Caki2 (cell line): Measurements from ENCODE around the gene KRTAP10-1. TPM values are rescaled to one million over a fixed set of nuclear protein-coding genes. Genes with fewer than 3 reads are reported as not detected.
"Not testable (repeated sequence)": the region's sequence is repeated elsewhere in the genome, so short reads cannot be mapped to it uniquely, and the experiment has no call there.

Experiments
- DNase-seq: peaks from one replicate; pipeline ENCODE4 v3.0.0-alpha.2; 2015; ENCODE audit warnings: low read depth
- in situ Hi-C: cut with HindIII; loops from 2 replicates; pipeline ENCODE4 v1.10.0; 2016; ENCODE audit warnings: low sequenced_read_pairs, low pct_unique_long_range_greater_than_20kb, mixed read lengths
- total RNA-seq: library from RNA; depleted of rRNA; stranded (reverse); fragments of >200 nt; shearing (Covaris generic); gene quantifications from 2 replicates; pipeline ENCODE4 v1.2.3, GENCODE V29; 2014; ENCODE audit warnings: low replicate concordance

KRTAP10-1 gene
- total RNA-seq, 1 experiment from 2014 or later: not detected

DNA sequence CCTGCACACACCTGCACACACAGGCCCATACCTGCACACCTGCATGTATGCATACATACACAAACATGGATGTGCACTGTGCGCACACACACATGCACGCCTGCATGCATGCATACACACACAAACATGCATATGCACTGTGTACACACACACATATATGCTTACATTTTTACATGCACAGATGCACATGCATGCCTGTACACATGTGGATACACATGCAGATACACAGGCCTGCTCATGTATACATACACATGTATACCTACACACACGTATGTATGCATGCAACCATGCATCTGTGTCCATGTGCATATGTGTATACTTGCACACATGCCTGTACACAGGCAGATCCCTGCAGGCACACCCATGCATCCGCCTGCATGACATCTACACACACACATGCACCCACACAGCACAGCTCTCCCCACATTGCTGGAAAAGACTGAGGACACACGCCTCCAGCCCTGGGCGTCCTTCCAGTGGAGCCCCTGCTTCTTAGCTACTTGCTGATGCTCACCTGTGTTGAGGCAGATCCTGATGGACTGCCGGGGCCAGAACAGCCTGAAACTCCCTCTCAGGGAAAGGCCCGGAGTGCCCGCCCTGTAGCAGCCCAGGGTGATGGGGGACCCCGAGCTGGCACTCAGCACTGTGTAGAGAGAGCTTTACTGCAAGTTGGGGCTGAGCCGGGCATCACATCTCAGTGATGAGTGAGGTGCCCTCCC lies 28.6 kb downstream of the KRTAP10-1 start:
- in situ Hi-C loops: no loop called here
- DNase-seq: no peak

DNA sequence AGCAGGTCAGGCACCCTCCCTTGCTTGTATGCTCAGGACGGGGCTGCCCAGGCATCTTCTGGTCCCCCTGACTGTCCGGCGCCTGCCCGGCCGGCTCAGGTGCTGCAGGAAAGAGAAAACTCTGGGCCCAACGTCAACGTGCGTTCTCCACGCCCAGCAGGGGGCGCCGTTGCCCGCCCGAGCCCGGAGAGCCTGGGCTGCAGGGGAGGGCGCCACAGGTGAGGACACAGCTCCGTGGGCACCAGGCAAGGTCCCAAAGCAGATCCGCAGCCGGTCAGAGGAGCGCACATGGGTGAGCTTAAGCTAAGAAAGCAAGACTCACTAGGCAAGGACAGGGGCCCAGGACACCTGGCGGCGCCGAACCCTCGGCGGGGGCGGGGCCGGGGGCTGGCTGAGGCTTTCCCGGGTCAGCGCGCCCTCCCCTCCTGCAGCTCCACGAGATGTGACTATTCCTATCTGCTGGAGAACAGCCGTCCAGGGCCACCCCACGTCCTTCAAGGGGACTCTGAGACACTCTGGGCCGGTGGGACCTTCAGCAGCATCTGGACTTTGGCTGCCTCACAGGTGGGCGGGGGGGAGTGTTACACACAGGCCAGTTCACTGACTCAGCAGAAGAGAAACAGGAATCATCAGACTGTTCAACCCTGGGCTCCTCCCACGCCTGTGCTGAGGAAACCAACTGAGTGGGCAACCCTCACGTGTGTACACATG lies 29.3 kb downstream of the KRTAP10-1 start:
- in situ Hi-C loops: no loop called here
- DNase-seq: peak; percentile 47

DNA sequence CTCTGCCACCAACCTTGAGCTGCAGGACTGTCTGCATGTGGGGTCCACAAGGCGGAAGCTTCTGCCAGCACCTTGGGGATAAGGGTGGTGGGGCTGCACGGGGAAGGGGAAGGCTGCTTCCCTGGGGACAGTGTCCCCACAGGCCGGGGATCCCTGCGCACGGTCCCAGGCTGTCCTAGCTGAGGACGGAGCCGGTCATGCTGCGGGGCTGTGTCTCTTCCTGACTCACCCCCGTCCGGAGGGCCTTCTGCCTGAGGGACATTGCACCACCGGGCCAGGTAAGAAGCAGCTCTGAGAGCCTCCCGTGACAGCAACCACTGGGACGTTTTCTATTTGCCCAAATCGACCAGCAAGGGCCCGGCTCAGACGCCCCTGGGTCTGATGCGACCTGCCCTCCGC lies 29.9 kb downstream of the KRTAP10-1 start:
- DNase-seq: no peak
- in situ Hi-C loops: no loop called here

DNA sequence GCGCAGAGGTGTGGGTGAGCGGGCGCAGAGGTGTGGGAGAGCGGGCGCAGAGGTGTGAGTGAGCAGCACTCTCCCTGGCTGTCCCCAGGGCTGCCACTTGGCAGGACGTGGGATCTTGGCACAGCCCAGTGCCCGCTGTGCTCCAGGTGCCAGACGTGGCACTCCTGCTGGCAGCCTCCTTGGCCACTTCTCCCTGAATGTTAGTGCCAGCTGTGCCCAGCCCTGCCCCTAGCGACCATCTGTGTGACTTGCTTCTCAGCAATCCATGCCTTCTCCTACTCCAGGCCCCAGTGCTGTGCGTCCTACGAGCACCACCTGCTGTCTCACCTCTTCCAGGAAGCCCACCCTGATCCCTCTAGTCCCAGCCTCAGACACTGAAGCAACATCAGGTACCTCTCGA lies 30.5 kb downstream of the KRTAP10-1 start:
- DNase-seq: no peak
- in situ Hi-C loops: no loop called here

DNA sequence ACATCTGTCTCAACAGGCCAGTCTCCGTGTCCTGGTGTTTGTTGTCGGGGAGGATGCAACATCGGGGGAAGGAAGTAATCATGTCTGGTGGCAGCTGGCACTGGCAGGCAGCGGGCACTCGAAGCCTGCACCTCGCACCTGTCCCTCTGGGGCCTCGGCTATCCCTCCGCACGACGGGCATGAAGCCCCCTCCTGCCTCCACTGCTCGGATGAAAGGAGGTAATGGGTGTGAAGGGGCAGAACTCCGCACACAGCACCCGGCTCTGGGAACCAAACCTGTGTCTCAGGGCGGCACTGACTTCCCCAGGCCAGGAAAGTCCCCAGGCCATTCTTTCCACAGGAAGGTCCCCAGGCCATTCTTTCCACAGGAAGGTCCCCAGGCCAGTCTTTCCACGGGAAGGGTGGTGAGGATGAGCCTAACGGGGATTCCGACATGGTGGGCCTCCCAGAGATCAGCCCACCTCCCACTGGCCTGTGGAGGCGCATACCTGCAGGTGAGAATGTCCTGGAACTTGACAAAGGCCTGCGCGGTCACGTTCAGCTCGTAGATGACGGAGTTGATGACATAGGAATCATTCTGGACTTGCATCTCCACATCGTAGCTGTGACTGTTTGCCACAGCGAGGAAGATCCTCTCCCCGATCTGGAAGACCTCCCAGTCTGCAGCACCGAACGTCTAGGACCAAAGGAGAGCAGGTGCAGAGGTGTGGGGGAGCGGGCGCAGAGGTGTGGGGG lies 31.1 kb downstream of the KRTAP10-1 start:
- in situ Hi-C loops: no loop called here
- DNase-seq: no peak

DNA sequence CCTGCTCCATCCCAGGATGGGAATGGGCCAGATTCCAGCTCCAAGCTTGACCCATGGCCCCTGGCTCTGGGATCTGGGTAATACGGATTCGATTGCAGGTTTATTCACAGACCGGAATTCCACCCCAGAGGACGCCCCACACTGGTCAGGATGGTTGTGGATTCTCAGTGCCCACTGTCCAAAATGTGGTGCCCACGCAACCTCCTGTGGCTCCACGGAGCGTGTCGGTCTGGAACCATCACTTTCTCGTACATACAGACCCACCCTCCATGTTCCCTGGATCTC lies 31.6 kb downstream of the KRTAP10-1 start:
- in situ Hi-C loops: no loop called here
- DNase-seq: no peak

DNA sequence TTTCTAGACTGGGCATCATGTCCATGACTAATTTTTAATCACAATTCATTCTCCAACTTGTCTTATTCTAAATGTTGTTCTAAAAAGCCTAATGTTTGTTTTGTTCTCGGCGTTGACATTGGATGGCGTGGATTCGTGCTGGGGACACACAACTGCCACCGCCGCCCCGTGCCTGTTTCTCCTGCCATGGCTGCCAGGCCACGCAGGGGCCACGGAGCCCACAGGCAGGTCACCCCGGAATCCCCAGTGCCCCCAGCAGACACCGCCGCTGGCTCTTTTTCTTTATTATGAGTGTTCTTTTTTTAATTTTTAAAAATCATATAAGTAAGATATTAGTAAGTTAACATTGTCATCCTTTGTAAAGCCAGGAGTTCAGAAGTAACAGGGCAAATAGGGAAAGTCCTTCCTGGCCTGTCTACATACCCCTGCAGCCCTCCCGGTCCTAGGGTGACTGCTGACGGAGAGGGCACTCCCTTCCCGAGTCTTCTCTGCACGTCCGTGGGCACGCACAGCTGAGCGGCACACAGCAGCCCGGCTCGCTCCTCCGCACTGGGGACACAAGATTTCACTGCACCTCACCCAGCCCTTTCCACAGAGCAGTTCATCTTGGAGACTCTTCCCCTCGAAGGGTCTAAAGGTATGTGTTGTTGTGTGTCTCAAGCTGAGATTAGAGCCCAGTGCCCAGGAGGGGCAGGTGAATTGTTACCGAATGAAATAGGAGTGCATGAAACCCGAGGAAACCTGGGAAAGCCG lies 32.1 kb downstream of the KRTAP10-1 start:
- no peak for DNase-seq
- in situ Hi-C loops: no loop called here

DNA sequence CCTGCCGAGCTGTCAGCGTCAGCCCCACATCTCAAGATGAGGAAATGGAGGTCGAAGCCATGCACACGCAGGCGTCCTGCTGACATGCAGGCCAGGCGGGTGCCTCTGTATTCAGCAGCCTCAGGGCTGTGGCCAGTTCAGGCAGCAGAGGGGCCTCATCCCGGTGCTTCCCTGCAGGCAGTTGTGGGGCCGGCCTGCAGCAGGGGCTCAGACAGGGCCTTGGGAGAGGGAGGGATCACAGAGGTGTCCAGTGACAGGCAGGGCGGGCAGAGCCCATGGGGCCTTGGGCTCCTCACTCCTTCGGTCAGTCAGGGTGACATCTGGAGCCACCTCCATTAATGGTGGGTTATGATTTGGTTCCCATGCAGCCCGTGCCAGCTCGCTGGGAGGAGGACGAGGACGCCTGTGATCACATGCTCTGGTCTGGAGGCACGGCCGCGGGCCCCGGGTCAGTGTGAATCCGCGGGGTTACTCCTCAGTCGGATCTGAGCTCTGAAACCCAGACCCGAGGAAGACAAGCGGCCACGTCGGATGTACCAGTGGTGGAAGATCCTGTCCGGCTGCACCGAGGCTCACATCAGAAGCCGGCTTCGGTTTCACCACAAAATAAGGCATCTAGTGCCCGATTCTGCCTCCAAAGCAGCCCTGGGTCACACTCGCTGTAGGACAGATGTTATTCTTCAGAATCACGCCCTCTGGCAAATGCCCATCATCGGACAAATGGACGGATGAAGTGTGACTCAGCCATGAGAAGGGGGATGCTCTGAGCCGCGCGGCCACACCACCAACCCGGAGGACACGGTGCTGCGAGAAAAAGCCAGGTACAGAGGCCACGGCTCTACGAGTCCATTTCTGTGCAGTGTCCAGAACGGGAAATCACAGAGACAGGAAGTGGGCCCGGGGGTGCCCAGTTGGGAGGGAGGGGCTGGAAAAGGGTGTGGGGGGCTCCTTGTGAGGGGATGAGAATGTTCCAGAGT lies 33.4 kb downstream of the KRTAP10-1 start:
- in situ Hi-C loops: no loop called here
- no peak for DNase-seq

DNA sequence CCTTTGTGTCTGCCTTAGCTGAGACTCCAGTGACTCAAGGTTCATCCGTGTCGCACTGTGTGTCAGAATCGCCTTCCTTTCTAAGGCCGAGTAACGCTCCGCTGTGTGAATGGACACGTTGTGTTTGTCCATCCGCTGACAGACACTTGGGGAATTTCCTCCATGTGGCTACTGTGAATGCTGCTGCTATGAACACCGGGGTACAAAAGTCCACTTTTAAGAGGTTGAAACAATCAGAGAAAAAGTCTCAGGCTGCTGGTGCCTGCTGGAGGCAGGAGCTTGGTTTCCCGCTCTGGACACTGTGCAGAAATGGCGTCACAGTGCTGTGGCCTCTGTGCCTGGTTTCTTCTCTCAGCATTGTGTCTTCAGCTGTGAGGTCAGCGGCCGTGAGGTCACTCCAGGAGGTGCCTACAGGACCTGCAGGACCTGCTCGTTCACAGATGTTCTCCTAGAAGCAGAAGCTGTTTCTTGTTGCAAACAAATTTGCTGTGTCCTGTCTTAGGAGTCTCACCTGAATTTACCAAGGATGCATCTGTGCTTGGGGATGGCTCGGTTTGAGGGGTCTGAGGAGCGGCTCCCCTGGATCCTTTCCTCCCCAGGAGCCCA lies 34.2 kb downstream of the KRTAP10-1 start:
- in situ Hi-C loops: no loop called here
- DNase-seq: no peak

DNA sequence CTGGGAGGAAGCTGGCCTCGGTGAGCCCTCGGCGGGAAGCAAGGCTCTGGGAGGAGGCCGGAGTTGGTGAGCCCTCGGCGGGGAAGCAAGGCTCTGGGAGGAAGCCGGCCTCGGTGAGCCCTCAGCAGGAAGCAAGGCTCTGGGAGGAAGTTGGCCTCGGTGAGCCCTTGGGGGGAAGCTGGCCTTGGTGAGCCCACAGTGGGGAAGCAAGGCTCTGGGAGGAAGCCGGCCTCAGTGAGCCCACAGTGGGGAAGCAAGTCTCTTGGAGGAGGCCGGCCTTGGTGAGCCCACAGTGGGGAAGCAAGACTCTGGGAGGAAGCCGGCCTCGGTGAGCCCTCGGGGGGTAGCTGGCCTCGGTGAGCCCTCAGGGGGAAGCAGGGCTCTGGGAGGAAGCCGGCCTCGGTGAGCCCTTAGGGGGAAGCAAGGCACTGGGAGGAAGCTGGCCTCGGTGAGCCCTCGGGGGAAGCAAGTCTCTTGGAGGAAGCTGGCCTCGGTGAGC lies 36.0 kb downstream of the KRTAP10-1 start:
- DNase-seq: no peak
- in situ Hi-C loops: no loop called here

DNA sequence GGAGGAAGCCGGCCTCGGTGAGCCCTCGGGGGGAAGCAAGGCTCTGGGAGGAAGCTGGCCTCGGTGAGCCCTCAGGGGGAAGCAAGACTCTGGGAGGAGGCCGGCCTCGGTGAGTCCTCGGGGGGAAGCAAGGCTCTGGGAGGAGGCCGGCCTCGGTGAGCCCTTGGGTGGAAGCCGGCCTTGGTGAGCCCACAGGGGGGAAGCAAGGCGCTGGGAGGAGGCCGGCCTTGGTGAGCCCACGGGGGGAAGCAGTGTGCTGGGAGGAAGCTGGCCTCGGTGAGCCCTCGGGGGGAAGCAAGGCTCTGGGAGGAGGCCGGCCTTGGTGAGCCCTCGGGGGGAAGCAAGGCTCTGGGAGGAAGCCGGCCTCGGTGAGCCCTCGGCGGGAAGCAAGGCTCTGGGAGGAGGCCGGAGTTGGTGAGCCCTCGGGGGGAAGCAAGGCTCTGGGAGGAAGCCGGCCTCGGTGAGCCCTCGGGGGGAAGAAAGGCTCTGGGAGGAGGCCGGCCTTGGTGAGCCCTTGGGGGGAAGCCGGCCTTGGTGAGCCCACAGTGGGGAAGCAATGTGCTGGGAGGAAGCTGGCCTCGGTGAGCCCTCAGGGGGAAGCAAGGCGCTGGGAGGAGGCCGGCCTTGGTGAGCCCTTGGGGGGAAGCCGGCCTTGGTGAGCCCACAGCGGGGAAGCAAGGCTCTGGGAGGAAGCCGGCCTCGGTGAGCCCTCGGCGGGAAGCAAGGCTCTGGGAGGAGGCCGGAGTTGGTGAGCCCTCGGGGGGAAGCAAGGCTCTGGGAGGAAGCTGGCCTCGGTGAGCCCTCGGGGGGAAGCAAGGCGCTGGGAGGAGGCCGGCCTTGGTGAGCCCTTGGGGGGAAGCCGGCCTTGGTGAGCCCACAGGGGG lies 36.7 kb downstream of the KRTAP10-1 start:
- DNase-seq, in situ Hi-C loops: not testable (repeated sequence)

DNA sequence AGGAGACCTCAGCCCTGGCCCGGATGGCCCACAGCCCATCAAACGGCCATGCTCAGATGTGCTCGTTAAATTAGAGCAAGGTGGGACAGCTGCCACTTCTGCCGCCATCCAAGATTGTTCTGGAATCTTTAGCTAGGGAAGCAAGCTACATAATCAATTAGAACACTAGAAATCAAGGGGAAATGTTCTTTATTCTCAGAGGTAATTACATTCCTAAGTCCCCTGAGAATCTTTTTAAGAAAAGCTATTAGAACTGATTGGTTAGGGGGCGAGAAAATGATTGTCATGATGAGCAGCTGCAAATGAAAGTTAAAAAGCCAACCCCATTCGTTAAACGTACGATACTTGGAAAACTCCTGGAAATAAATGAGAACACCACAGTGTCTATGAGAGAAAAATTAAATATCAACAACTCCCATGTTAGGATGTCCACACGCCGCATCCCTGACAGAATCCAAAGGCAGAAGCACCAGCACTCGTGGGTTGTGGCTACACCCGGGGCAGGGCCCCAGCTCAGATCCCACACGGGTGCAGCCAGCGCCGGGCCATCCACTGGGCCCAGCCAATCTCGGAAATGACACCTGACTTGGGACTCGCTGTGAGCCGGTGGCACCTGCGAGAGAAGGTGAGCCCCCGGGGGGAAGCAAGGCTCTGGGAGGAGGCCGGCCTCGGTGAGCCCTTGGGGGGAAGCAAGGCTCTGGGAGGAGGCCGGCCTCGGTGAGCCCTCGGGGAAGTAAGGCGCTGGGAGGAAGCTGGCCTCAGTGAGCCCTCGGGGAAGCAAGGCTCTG lies 37.6 kb downstream of the KRTAP10-1 start:
- DNase-seq: no peak
- in situ Hi-C loops: no loop called here

DNA sequence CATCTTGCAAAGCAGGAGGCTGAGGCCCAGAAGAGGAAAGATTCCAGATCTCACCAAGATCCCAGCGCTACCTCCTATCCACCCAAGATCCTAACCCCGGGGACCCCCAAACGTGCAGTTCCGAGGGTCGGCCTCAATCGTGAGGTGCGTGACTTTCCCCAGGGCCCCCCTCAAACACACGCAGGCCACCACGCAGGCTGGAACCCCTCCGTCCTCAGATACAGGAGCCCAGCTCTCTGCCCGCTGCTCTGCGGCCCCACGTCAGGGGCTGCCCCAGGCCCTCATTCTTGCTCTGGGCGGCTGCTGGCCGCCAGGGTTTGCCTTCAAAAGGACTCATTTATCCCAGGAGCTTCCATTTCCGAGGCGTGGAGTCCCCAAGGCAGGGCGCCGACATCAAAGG lies 39.9 kb downstream of the KRTAP10-1 start:
- in situ Hi-C loops: no loop called here
- no peak for DNase-seq

DNA sequence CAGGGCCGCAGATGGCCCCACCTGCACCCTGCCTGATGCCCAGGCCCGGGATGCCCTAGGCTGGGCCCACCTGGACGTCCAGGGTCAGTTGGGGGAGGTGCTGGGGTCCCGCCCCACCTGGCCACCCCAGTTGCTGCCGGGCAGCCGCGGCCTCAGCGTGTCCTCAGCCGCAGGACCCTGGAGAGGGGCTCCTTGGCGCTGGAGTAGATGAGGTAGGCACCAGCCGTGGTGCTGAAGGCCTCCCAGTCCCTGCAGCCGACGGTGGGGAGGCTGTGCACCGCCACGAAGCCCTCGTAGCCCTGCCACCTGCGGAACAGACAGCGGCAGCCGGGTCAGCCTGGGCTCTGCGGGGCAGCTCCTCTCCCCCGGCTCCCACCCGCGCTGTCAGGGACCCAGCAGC lies 40.4 kb downstream of the KRTAP10-1 start:
- in situ Hi-C loops: loop anchor here (25.0 kb wide), 1 partner anchor 638 kb away; no protein-coding TSS in a partner anchor
- no peak for DNase-seq

DNA sequence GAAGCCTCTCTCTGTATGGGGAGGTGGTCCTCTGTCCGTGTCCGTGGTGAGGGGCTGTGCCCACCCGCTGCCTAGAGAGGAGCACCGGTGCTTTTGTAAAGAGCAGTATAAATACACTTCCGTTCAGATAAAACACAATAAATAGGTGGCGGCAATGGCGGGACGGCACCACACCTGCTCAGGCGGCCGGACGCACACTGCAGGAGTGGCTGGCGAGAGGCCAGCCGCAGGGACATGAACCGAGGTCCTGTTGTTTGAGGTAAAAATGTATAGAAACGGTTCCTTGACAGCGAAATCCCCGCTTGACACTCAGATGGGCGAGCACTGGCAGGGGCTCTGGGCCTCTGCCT lies 40.8 kb downstream of the KRTAP10-1 start:
- in situ Hi-C loops: loop anchor here (25.0 kb wide), 1 partner anchor 638 kb away; no protein-coding TSS in a partner anchor
- DNase-seq: no peak
